DND-41 (cell line): ENCODE measurements around the gene PLEKHM3.
"Not testable (repeated sequence)": the region's sequence is repeated elsewhere in the genome, so short reads cannot be mapped to it uniquely, and the experiment has no call there.

Experiments
- ATAC-seq: fragments of 200-7000 bp; cut with Tn5 transposase; 3 replicates; pipeline ENCODE4 v1.9.1; 2021; ENCODE audit warnings: low read depth; ENCODE audit not compliant: insufficient read depth
- DNase-seq: peaks from one replicate; pipeline ENCODE4 v3.0.0-alpha.2; 2020
- H2AFZ ChIP-seq: 2 replicates; pipeline ENCODE4 v1.6.0; 2012; ENCODE audit warnings: low read depth, low read length
- H3K27ac ChIP-seq: 2 replicates; pipeline ENCODE4 v1.5.1; 2012; ENCODE audit warnings: low read length, inconsistent platforms
- H3K27me3 ChIP-seq: fragments of 200-600 bp; sonication (generic); 2 replicates; pipeline ENCODE4 v1.6.0; 2012; ENCODE audit warnings: low read length, mild to moderate bottlenecking, inconsistent platforms; ENCODE audit not compliant: insufficient read depth, poor library complexity
- H3K36me3 ChIP-seq: 2 replicates; pipeline ENCODE4 v1.5.1; 2012; ENCODE audit warnings: low read length, inconsistent platforms; ENCODE audit not compliant: insufficient read depth
- H3K4me1 ChIP-seq: 2 replicates; pipeline ENCODE4 v1.5.1; 2012; ENCODE audit warnings: mild to moderate bottlenecking, low read length; ENCODE audit not compliant: insufficient read depth
- H3K4me2 ChIP-seq: 2 replicates; pipeline ENCODE4 v1.6.0; 2012; ENCODE audit warnings: mild to moderate bottlenecking, moderate library complexity, low read length, inconsistent platforms; ENCODE audit not compliant: insufficient read depth
- H3K4me3 ChIP-seq, 2 experiments: fragments of 200-600 bp in 1 of 2; shearing (Covaris generic) in 1 of 2; 2 replicates each; pipeline ENCODE4 v1.5.1; 2012 to 2016; ENCODE audit warnings: inconsistent platforms in 2 of 2, low read length in 2 of 2, mild to moderate bottlenecking in 2 of 2, low read depth in 1 of 2, moderate library complexity in 1 of 2
- H3K79me2 ChIP-seq: 2 replicates; pipeline ENCODE4 v1.6.0; 2012; ENCODE audit warnings: low read length, inconsistent platforms; ENCODE audit not compliant: insufficient read depth
- H3K9ac ChIP-seq: 2 replicates; pipeline ENCODE4 v1.6.0; 2012; ENCODE audit warnings: low read depth, mild to moderate bottlenecking, inconsistent platforms, low read length, moderate library complexity
- H3K9me3 ChIP-seq: 2 replicates; pipeline ENCODE4 v1.5.1; 2012; ENCODE audit warnings: low read length, moderate library complexity, mild to moderate bottlenecking, inconsistent platforms; ENCODE audit not compliant: insufficient read depth, severe bottlenecking
- H4K20me1 ChIP-seq: 2 replicates; pipeline ENCODE4 v1.6.0; 2012; ENCODE audit warnings: low read length; ENCODE audit not compliant: insufficient read depth
- EZH2 ChIP-seq: IDR thresholded peaks from 3 replicates; pipeline ENCODE4 v1.6.1; 2012; ENCODE audit warnings: borderline replicate concordance, low read depth, mild to moderate bottlenecking, moderate library complexity, low read length, inconsistent platforms; ENCODE audit not compliant: severe bottlenecking
- TF ChIP-seq, protein P1 (sequence below): IDR thresholded peaks from 2 replicates; pipeline ENCODE4 v1.5.1; 2012; ENCODE audit warnings: borderline replicate concordance, low read length, moderate library complexity, mild to moderate bottlenecking; ENCODE audit not compliant: poor library complexity, severe bottlenecking; ENCODE audit errors: extremely low read depth

The PLEKHM3 gene

GRCh38 chr2:207911856-207912255 lies 113.5 kb downstream of the PLEKHM3 start:
- Histone ChIP-seq H3K4me2 (no peak overlapping the region), H3K4me3 (no peak overlapping the region), H2AFZ (no peak overlapping the region), H3K4me1 (no peaks in the 10 kb centered on the region), H3K79me2 (no peaks in the 10 kb centered on the region), H3K27ac (no peak overlapping the region), H3K9ac (no peak overlapping the region), H3K27me3 (no peaks in the 10 kb centered on the region), H3K36me3 (peaks cover 4% of the 10 kb centered on the region; the same call in 1 of the 2 replicates), H3K9me3 (no peaks in the 10 kb centered on the region), H4K20me1 (no peaks in the 10 kb centered on the region)
- no peak for DNase-seq
- no peak for TF ChIP-seq EZH2
- TF ChIP-seq, protein P1, sequence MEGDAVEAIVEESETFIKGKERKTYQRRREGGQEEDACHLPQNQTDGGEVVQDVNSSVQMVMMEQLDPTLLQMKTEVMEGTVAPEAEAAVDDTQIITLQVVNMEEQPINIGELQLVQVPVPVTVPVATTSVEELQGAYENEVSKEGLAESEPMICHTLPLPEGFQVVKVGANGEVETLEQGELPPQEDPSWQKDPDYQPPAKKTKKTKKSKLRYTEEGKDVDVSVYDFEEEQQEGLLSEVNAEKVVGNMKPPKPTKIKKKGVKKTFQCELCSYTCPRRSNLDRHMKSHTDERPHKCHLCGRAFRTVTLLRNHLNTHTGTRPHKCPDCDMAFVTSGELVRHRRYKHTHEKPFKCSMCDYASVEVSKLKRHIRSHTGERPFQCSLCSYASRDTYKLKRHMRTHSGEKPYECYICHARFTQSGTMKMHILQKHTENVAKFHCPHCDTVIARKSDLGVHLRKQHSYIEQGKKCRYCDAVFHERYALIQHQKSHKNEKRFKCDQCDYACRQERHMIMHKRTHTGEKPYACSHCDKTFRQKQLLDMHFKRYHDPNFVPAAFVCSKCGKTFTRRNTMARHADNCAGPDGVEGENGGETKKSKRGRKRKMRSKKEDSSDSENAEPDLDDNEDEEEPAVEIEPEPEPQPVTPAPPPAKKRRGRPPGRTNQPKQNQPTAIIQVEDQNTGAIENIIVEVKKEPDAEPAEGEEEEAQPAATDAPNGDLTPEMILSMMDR, result no peak
- ATAC-seq, result no peak

DNA sequence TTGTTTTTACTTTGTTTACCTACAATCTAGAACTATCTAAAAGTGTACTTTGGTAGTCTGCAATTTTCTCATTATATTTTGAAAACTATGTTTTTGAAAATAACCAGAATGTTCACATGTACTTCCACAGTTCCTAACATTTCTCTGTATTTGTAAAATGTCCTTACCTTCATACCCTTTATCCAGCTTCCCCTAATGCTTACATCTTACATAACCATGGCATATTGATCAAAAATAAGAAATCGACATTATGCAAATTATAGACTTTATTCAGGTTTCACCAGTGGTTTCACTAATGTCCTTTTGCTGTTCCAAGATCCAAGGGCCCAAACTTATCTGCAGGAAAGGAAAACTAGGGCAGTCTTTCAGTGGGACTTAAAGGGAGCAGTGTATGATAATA lies 114.1 kb downstream of the PLEKHM3 start:
- no peak for ATAC-seq

GRCh38 chr2:207906495-207906894 lies 118.8 kb downstream of the PLEKHM3 start:
- H3K4me2 ChIP-seq, H3K79me2 ChIP-seq, H3K4me3 ChIP-seq, ATAC-seq, H3K4me1 ChIP-seq, H3K9ac ChIP-seq, H3K36me3 ChIP-seq, H3K9me3 ChIP-seq, H4K20me1 ChIP-seq, DNase-seq, H2AFZ ChIP-seq, H3K27me3 ChIP-seq, H3K27ac ChIP-seq: not testable (repeated sequence)

More for the DNA sequence above, 114.1 kb downstream of the PLEKHM3 start:
- Histone ChIP-seq H3K9me3 (no peaks in the 10 kb centered on the region), H3K4me1 (no peaks in the 10 kb centered on the region), H3K79me2 (no peaks in the 10 kb centered on the region), H4K20me1 (no peaks in the 10 kb centered on the region), H3K36me3 (peaks cover 4% of the 10 kb centered on the region; the same call in 1 of the 2 replicates), H3K4me3 (no peak overlapping the region), H3K9ac (no peak overlapping the region), H3K27ac (no peak overlapping the region), H3K27me3 (no peaks in the 10 kb centered on the region), H3K4me2 (no peak overlapping the region), H2AFZ (no peak overlapping the region)
- DNase-seq, result no peak
- TF ChIP-seq EZH2, result no peak
- TF ChIP-seq, protein P1, result no peak

- no peak for ATAC-seq
- peaks cover 2% of the 10 kb centered on the region; the same call in 1 of the 2 replicates for H3K36me3 ChIP-seq
- no peak for TF ChIP-seq EZH2
- no peaks in the 10 kb centered on the region for H3K27me3 ChIP-seq
- no peak overlapping the region for H3K27ac ChIP-seq
- H3K79me2 ChIP-seq, result no peaks in the 10 kb centered on the region
- H3K4me2 ChIP-seq, result no peak overlapping the region
- H2AFZ ChIP-seq, result no peak overlapping the region
- no peak overlapping the region for H3K4me3 ChIP-seq
- no peaks in the 10 kb centered on the region for H3K4me1 ChIP-seq
- H3K9me3 ChIP-seq, result no peaks in the 10 kb centered on the region
- DNase-seq, result no peak
- H4K20me1 ChIP-seq, result no peaks in the 10 kb centered on the region
- H3K9ac ChIP-seq, result no peak overlapping the region
Observed at GRCh38 chr2:207905546-207905945, 119.8 kb downstream of the PLEKHM3 start.
